Erythroblast (primary cell): Measurements from ENCODE around the gene UHMK1.

Experiments used
- GATA1 ChIP-seq: IDR thresholded peaks from 2 replicates; pipeline ENCODE4 v1.6.1; 2011; ENCODE audit warnings: low read depth, mild to moderate bottlenecking, control low read depth, low read length, moderate library complexity
- POLR2A ChIP-seq: IDR thresholded peaks from 2 replicates; pipeline ENCODE4 v1.6.1; 2011; ENCODE audit warnings: mild to moderate bottlenecking, low read length

DNA sequence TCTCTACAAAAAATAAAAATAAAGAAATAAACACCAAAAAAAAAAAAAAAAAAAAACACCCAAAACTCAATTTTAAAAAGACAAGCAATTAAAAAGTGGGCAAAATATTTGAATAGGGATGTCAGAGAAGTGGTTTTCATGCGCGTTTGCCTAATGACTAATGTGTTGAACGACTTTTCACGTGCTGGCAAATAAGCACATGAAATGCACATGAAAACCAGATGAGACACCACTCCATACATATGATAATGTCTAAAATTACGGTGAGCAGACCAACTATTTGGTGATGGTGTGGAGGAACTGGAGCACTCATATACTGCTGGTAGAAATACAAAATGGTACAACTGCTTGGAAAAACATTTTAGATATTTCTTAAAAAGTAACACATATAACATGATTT lies 39.4 kb upstream of the UHMK1 start:
- TF ChIP-seq POLR2A (no peak), GATA1 (no peak)
